Renal cortical epithelial cell (primary cell): Measurements from ENCODE around the gene ANXA2. TPM values are rescaled to one million over a fixed set of nuclear protein-coding genes. Genes with fewer than 3 reads are reported as not detected.
"Not testable (repeated sequence)": the region's sequence is repeated elsewhere in the genome, so short reads cannot be mapped to it uniquely, and the experiment has no call there.

Source experiments
- DNase-seq: peaks from one replicate; pipeline ENCODE4 v3.0.0-alpha.2; 2011; ENCODE audit warnings: low read depth
- total RNA-seq: library from RNA; depleted of rRNA; stranded (reverse); fragments of >200 nt; gene quantifications from 2 replicates; pipeline ENCODE4 v1.2.3, GENCODE V29; 2014

Gene ANXA2
- total RNA-seq, 1 donor from 2014 or later: 3,594 TPM

DNA sequence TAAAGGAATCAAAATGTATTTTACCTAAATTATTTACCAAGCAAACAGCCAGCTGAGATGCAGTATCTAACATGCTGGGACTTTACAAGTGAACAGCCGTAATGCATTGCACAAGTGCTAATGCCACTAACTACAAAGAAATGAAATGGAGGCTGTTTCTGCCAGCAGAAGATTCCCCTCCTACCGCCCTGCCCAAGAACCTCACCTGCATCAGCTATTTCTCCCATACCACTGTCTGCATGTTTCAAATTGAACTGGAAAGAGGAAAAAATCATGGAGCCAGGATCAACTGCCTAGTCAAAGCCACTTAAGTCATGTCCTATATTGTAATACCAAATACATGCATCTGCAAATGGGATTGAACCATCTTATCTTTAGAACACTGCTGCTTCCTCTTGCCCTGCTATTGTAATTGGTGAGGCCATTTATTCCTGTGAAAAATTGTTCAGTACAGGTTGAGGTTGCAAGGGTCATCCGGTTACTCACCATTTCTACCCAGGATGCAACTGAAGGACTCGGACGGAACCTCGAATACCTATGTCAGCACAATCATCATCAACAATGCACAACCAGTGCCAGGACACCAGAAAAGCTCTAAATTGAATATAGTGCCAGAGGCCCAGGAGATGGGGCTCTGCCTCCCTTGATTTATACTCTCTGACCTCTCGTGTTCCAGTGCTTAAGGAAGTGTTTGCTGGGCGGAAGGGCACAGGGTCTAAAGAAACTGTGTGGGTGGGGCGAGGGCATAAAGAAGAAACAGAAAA, 27.5 kb downstream of the ANXA2 start:
- peak; percentile 65 for DNase-seq

DNA sequence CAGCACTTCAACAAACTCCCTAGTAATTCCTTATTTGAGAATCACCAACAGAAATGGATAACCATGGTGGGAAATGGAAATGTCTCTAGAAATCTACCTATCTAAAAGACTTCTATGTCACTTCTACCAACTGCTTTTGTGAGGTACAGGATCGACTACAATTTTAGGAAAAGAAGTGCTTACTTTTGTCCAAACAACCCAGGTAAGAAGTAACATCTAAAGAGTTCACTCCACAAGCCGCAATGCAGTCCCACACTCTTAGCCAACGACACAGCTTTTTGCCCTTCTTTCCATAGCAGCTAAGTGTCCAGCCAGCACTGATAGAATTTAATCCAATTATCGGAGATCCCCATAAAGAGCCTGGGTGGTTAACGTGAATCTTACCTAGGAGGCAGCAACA, 28.1 kb downstream of the ANXA2 start:
- DNase-seq: no peak

DNA sequence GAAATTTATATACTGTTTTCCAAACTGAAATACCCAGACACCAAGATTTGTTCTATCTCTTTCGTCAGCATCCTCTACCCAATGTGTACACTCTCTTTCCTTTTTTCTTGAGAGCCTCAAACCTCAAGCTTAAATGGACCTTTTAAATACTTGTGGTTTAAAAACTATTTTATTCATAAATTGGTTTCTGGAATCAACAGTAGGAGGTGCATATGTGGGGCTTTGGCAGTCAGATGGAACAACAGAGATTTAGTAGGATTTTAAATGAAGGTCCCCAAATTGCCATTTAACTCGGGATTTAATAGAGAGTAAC, 33.2 kb downstream of the ANXA2 start:
- DNase-seq: no peak

DNA sequence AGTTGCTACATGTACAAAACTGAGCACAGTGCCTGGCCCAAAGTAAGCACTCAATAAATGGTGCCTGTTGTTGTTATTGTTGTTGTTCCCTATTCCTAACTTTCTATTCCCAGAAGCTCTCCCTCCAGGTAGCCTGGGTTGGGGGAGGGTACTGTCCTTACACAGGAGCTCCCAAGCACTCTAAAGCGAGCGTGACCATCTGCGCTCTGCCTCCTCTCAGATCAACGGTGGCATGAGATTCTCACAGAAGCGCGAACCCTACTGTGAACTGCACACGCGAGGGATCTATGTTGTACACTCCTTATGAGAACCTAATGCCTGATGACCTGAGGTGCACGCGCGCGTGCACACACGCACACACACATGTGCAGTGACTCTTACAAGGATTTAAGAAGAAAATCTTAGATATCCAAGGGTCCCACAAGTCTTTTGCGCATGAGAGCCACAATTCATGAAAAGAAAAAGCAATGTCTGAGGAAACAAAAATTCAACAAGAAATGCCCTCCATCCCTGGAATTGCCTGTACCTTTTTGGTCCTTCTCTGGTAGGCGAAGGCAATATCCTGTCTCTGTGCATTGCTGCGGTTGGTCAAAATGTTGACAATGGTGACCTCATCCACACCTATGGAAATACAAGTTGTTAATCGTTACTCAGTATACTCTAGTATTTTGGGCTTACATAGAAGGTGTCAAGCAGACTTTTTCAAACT, 33.7 kb downstream of the ANXA2 start:
- no peak for DNase-seq

DNA sequence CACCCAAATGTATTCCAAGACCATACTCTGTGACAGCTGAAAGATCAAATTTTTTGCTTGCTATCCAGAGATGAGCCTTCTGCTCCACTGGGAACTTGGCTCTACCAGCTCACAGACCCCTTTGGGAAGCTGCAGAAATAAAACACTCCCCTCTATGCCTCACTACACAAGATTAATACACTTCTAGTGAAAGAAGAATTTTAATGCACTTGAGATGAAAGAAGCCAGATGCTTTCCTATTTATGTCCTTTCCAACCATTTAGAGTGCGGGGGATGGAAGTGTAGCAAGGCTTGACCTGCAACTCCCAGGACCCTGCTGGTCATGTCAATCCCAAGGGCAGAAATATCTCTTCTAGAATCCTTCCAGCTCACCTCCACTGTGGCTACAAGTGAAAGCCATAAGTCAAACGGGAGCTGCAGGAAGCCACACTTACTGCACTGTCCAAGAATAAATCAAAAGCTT, 34.7 kb downstream of the ANXA2 start:
- DNase-seq: no peak

DNA sequence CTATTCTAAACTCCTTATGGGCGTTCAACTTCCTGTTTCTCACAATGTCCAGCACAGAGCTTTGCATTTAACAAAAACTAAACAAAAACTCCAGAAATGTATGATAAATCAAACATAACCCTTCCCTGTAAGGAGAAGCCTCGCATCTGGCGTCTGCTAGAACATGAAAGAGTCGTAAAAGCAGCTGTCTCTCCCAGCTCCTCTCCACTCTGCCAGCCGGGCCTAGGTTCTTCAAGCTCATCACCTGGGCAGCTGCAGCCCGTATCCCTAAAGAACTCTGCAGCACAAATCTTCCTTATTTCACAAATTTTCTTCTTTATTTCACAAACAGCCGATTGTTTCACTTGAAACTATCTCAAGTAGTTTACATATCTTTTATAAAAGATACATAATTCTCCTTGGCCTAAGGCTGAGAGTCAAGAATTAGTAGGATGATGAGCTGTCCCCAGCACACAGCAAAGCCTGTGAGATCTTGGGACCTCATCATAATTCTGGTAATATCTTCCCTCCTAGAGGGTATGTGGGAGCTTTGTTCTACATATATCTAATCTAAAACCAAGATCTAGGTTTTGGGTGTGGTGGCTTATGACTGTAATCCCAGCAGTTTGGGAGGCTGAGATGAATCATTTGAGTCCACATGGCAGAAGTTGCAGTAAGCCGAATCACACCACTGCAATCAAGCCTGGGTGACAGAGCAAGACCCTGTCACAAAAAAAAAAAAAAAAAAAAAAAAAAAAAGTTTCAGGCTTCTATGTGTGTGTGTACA, 35.3 kb downstream of the ANXA2 start:
- DNase-seq: no peak

DNA sequence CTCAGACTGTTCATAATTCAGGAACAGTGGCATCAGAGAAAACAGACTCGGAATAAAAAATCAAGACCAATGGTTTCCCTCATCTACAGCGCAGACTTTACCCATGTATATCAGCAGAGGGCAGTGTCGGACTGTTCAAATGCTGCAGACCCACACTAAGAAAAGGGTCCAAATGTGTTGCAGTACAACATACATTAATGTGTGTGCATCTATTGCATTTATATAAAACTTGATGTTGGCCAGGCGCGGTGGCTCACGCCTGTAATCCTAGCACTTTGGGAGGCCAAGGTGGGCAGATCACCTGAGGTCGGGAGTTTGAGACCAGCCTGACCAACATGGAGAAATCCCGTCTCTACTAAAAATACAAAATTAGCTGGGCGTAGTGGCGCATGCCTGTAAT, 38.0 kb downstream of the ANXA2 start:
- DNase-seq: not testable (repeated sequence)

DNA sequence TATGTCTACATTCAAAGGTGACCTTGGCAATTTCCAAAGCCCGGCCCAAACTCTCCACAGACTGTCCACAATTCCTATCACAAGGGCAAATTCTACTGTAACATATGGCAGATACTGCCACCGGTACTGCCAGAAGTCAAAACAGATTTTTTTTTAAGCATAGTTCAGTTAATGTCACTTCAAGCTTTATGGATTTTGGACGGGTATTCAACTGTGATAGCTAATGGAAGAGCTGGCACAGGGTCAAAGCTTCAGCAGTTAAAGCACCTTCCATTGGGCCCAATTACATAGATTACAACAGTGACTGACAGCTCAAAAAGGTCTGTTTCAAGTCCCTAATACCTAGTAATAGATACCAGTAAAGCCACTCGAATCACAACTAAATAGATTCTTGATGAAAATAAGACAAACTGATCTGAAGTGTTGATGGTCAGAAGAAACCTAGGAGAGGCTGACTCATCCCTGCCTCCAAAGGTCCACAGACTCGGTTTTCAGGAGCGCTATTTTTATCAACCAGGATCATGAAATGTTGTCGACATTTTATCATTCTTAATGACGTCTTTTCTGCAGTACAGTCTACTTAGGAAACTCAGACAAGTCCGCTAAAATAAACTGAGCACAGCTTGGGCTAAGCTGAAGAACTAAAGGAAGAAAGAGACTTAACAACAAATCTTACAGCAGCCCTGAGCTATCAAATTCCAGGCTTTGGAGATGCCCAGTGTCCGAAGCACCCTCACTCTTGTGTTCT, 38.7 kb downstream of the ANXA2 start:
- DNase-seq: peak; percentile 40

DNA sequence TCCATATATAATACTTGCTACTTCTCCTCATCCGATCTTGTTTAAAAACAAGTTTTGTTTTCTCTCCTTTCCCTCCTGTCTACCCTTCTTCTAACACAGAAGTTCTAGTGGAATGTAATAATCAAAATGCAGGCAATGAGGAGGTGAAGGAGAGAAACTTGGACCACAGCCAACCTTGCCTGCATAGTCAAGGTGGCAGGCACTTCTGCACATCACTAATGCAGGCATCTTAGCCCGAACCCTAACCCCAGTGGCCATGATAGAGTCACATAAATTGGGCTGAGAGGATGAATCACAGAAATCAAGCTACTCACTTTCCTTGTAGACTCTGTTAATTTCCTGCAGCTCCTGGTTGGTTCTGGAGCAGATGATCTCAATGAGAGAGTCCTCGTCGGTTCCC, 41.0 kb downstream of the ANXA2 start:
- DNase-seq: no peak

DNA sequence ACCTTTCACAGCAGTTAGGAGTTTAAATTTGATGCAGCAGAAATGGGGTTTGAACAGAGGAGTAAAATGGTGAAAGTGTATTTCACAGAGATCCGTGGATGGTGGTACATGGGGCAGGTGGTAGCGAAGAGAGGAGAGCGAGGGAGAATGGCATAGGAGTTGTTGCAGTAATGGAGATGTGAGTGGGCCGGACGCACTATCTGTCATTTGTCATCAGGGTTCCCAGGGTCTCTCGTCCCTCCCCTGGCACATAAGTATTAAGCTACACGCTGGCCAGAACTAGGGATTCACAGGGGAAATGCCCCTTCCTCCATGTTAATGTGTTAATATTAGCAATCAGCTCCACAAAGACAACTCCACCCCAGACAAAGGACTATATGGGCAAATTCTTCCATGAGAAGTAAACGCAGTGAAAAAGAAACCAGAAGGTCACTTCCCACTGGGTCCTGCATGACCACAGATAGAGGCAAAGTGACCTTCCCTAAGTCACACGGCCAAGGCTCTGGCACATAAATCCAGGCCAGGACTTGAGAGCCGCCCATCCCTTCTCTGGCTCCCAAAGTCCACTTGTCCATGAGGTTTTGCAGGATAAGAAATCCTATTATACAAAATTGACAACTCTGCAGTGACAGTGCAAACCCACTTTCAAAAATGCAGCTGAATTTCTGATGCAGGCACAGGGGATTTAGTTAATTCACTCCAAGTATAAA, 42.5 kb downstream of the ANXA2 start:
- no peak for DNase-seq

DNA sequence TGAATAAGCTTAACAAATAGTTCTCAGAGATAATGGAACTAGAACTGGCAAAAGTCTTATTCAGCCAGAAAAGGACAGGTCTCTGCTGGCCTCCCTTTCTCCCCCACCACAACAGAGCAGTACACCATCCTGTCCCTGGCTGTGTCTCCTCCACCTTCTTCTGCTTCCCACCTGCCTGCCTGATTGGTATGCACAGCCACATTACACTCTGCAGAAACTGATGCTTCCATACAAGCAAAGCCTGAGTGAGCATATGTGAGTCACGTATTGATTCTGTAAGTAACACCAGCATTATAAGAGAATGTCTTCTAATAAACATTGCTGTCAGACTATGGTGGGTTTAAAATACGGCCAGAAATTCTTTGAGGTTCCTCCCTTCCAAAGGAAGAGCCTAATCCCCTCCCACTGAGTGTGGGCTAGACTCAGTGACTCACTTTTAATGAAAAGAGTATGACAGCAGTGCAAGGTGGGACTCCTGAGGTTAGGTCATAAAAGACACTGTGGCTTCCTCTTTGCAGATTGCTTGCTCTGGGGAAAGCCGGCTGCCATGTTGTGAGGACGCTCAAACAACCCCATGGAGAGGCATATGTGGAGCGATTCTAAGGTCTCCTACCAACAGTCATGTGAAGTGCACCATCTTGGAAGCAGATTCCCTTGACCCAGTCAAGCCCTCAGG, 44.4 kb downstream of the ANXA2 start:
- DNase-seq: no peak

DNA sequence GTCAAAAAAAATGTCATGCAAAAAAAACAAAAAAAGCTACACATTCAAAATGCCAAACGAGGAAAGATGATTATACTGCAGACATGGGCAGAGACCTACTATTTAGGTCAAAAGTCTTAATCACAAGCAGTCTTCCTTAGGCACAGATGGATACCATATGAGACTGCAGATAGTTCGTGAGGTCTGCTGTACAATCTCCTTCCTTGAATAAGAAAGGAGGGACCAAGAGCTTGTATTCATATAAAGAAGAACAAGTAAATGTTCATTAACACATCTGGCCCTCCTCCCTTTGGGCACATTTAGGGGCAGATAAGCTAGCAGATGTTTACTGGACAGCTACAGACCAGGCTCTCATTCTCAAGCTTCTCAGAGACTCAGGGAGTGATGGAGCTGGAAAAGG, 45.3 kb downstream of the ANXA2 start:
- DNase-seq: no peak

DNA sequence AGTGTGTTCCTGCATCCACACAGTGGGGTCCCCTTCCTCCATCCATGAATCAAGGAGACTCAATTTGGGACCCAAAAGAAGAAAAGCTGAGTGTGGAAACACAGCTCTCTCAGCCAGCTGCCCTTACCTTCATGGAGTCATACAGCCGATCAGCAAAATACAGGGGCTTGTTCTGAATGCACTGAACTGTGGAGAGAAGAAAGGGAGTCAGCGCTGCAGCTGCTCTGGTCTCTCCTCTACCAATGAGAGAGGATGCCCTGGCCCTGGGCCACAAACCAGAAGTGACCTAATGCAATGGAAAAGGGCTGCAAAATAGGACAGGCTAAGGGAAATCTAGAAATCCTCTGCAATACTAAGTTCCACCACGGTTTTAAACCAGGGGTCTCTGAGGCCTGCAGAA, 46.7 kb downstream of the ANXA2 start:
- DNase-seq: no peak

DNA sequence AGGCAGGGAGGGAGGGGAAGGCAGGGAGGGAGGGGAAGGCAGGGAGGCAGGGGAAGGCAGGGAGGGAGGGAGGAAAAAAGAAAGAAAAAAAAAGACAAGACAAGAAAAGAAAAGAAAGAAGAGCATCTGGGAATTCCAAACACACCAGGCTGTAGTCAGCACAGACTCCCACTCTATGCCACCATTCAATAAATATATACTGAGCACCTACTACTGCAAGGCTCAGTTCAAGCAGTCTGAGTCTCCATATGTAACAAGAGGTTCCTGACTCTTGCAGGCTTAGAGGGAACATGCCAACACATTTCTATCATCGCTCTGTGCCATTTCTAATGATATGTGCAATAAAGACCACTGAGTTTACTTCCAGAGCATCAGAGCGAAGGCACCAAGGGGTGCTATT, 47.7 kb downstream of the ANXA2 start:
- no peak for DNase-seq

DNA sequence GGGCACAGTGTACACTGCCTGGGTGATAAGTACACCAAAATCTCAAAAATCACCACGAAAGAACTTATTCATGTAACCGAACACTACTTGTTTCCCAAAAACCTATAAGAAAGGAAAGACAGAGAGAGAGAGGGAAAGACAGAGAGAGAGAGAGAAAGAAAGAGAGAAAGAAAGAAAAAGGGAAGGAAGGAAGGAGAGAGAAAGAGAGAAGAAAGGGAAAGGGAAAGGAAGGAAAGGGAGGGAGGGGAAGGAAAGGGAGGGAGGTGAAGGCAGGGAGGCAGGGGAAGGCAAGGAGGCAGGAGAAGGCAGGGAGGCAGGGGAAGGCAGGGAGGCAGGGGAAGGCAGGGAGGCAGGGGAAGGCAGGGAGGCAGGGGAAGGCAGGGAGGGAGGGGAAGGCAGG, 48.2 kb downstream of the ANXA2 start:
- DNase-seq: no peak

DNA sequence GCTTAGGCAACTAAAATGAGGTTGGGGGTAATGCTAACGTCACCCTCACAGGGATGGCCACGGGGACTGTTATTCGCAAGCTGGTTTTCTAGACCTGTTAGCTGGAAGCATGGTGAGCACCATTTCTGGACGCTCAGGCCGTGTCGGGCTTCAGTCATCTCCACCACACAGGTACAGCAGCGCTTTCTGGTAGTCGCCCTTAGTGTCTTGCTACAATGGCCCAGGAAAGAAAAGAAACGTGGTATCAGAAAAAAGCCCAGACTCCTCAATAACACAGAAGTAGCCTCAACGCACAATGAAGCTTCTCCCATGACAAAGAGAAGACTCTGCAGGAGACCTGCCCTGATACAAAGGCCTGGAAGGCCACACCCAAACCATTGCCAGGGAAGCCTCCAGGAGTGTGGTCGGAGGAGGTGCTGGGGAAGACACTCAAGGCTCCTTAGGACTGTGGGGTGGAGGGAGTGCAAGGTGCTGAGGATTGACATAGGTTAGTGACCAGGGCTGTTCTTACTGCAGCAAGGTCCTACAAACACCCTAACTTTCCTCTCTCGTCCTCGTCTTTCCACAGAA, 50.2 kb downstream of the ANXA2 start:
- DNase-seq: no peak

DNA sequence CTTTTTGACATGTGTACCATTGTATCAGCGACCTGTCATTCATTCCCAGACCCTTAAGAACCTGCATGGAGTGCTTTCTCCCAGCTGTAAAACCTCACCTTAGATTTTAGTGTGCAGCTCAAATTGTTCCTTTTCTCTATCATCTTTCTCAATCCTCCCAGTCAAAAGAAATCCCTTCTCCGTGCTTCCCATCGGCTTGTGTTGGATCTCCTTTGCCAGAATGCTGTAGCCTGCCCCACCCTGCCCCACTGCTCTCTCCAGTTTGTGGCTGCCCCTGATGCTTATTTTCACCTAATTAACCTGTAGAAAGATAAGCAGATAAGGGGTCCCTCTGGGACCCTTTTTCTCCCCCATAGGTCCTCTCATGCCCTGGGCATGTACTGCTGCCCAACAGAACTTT, 51.1 kb downstream of the ANXA2 start:
- no peak for DNase-seq

DNA sequence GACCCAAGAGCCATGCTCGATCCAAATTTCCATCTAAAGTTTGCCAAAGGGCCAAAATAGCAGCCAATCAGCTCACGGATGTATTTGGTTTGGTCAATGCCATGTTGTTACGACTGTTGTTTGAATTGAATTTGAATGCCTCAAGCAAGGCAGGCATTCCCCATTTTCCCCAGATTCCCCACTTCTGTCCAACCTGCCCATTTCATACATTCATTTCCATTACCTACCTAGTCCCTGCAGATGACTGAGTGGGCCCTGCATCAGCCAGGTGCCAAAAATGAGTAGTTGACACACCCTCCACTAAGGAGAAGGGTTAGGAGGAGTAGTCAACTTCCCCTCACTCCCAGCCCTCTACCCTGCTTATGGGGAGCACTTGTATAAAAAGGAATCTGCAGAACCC, 51.7 kb downstream of the ANXA2 start:
- DNase-seq: no peak

DNA sequence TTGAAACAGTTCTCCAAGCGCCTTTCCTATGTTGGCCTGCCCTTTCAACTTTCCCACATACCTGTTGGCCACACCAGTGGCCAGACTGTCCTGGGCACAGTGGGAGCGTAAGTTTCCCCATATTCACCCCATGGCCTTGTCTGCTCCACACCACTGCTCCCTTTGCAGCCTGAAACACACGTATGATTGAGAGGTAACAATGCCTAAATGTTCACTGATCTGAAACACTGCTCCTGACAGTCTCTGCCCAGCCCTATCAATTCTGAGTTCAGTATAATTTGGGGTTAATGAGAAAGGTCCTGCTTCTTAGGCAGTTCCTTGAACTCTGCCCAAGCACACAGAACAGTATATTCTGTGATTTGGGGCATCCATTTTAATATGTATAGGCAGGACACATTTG, 52.2 kb downstream of the ANXA2 start:
- no peak for DNase-seq

DNA sequence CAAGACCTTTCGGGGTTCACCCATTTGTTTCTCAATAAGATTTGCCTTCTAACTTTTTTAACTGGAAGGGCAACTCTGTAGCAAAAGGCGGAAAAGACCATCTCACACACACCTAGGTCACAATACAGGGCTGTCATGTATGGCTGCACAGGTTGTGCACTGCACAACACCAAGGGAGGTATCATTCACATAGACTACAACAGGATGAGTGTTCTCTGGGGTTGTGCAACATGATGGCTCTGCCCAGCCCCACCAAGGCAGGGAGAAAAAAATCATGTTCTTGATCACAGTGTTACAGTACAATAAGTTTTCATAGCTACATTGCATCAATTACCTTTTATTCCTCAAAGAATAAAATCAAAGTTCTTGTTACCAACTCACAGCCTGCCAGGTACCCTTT, 52.8 kb downstream of the ANXA2 start:
- DNase-seq: no peak

DNA sequence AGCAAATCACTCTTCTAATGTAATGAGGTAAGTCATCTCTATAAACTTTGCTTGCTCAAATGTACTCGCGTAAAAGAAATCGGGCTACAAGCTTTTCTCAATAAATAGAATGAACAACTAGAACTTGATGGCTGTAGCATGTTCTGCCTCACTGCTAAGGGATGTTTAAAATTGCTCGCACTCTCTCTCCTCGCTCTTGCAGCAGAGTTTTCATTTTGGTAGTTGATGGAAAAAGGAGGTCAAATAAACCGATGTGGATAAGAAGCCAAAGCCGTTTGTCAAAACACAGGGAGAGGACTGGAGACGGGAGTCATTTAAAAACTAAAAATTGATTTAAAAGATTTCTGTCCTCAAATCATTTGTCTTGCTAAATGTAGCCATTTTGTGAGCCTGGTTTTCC, 53.3 kb downstream of the ANXA2 start:
- DNase-seq: no peak
